NCI-H1694 (cell line): ENCODE measurements around the gene DUSP12.
"Not testable (repeated sequence)": the region's sequence is repeated elsewhere in the genome, so short reads cannot be mapped to it uniquely, and the experiment has no call there.

Source experiments
- DNase-seq: peaks from one replicate; lab custom pipeline; 2025; lab: John Stamatoyannopoulos, UW

Gene DUSP12

GRCh38 chr1:161749509-161750407 lies at the start of gene DUSP12:
DUSP12 (plus strand) TSS chr1:161749786; CDS start chr1:161749802, 16 bp downstream.
- peak; percentile 92 for DNase-seq

- no peak for DNase-seq
These were observed 47.3 kb upstream of the DUSP12 start for GRCh38 chr1:161702250-161702649.

GRCh38 chr1:161705537-161705936 lies 44.0 kb upstream of the DUSP12 start:
- DNase-seq: no peak

GRCh38 chr1:161706113-161706481 lies 43.5 kb upstream of the DUSP12 start:
- DNase-seq: no peak

GRCh38 chr1:161706482-161707347 lies 42.9 kb upstream of the DUSP12 start, which contains the start of gene FCRLA:
FCRLA (plus strand) TSS chr1:161707229; CDS start chr1:161707265, 36 bp downstream.
- no peak for DNase-seq

GRCh38 chr1:161707503-161707902 lies 42.1 kb upstream of the DUSP12 start:
- DNase-seq: no peak

GRCh38 chr1:161709373-161709772 lies 40.2 kb upstream of the DUSP12 start:
- no peak for DNase-seq

GRCh38 chr1:161710560-161710959 lies 39.0 kb upstream of the DUSP12 start:
- DNase-seq: no peak

- DNase-seq: no peak
These were observed 30.8 kb upstream of the DUSP12 start for GRCh38 chr1:161718559-161719324.

GRCh38 chr1:161719325-161719611 lies 30.3 kb upstream of the DUSP12 start:
- no peak for DNase-seq

GRCh38 chr1:161720422-161720821 lies 29.2 kb upstream of the DUSP12 start:
- DNase-seq: no peak

GRCh38 chr1:161720956-161721737 lies 28.4 kb upstream of the DUSP12 start, which contains the start of gene FCRLB:
FCRLB (plus strand) TSS chr1:161721544; CDS start chr1:161722673, 1,129 bp downstream.
- no peak for DNase-seq

- DNase-seq: no peak
These were observed 27.7 kb upstream of the DUSP12 start for GRCh38 chr1:161721738-161722343.

GRCh38 chr1:161722406-161722805 lies 27.2 kb upstream of the DUSP12 start:
- DNase-seq: no peak

- no peak for DNase-seq
These were observed 26.0 kb upstream of the DUSP12 start for GRCh38 chr1:161723459-161724141.

- DNase-seq: not testable (repeated sequence)
These were observed 24.2 kb upstream of the DUSP12 start for GRCh38 chr1:161725258-161725907.

- peak; percentile 21 for DNase-seq
These were observed 23.6 kb upstream of the DUSP12 start for GRCh38 chr1:161725908-161726472.

GRCh38 chr1:161726473-161727255 lies 22.9 kb upstream of the DUSP12 start:
- DNase-seq: peak; percentile 57
